A172 (cell line): Measurements from ENCODE around the gene PTGS2. TPM values are rescaled to one million over a fixed set of nuclear protein-coding genes. Genes with fewer than 3 reads are reported as not detected.
"Not testable (repeated sequence)": the region's sequence is repeated elsewhere in the genome, so short reads cannot be mapped to it uniquely, and the experiment has no call there.

Experiments used
- DNase-seq: peaks from one replicate; pipeline ENCODE4 v3.0.0-alpha.2; 2015; ENCODE audit warnings: low spot score
- total RNA-seq: library from RNA; depleted of rRNA; stranded (reverse); fragments of >200 nt; shearing (Covaris generic); gene quantifications from 2 replicates; pipeline ENCODE4 v1.2.3, GENCODE V29; 2014

The PTGS2 gene
- total RNA-seq, 1 experiment from 2014 or later, result not detected

GRCh38 chr1:186670297-186671135 is 9.7 kb downstream of the PTGS2 start:
- DNase-seq, result no peak

GRCh38 chr1:186669784-186670183 is 10.4 kb downstream of the PTGS2 start:
- not testable (repeated sequence) for DNase-seq

GRCh38 chr1:186664217-186664616 is 16.0 kb downstream of the PTGS2 start:
- DNase-seq, result not testable (repeated sequence)

GRCh38 chr1:186662752-186663151 is 17.5 kb downstream of the PTGS2 start:
- no peak for DNase-seq

GRCh38 chr1:186659890-186660341 is 20.3 kb downstream of the PTGS2 start:
- DNase-seq, result no peak

GRCh38 chr1:186658999-186659398 is 21.2 kb downstream of the PTGS2 start:
- DNase-seq, result no peak

GRCh38 chr1:186657481-186657880 is 22.7 kb downstream of the PTGS2 start:
- no peak for DNase-seq

GRCh38 chr1:186655876-186656275 is 24.3 kb downstream of the PTGS2 start:
- no peak for DNase-seq

GRCh38 chr1:186654741-186655140 is 25.5 kb downstream of the PTGS2 start:
- DNase-seq, result no peak

GRCh38 chr1:186653312-186653711 is 26.9 kb downstream of the PTGS2 start:
- no peak for DNase-seq

GRCh38 chr1:186648613-186649012 is 31.6 kb downstream of the PTGS2 start:
- no peak for DNase-seq

GRCh38 chr1:186647985-186648384 is 32.2 kb downstream of the PTGS2 start:
- DNase-seq, result not testable (repeated sequence)

GRCh38 chr1:186643614-186644013 is 36.6 kb downstream of the PTGS2 start:
- peak; percentile 16 for DNase-seq

- DNase-seq, result not testable (repeated sequence)
These were observed 42.7 kb downstream of the PTGS2 start for GRCh38 chr1:186637567-186637966.

- no peak for DNase-seq
These were observed 43.4 kb downstream of the PTGS2 start for GRCh38 chr1:186636786-186637185.

GRCh38 chr1:186634511-186634910 is 45.7 kb downstream of the PTGS2 start:
- DNase-seq, result no peak

GRCh38 chr1:186633116-186633515 is 47.1 kb downstream of the PTGS2 start:
- no peak for DNase-seq

- DNase-seq, result no peak
These were observed 50.9 kb downstream of the PTGS2 start for GRCh38 chr1:186629341-186629740.

- no peak for DNase-seq
These were observed 51.3 kb downstream of the PTGS2 start for GRCh38 chr1:186628910-186629309.

GRCh38 chr1:186627019-186627418 is 53.2 kb downstream of the PTGS2 start:
- no peak for DNase-seq

- DNase-seq, result no peak
These were observed 53.8 kb downstream of the PTGS2 start for GRCh38 chr1:186626356-186626932.

GRCh38 chr1:186623551-186623950 is 56.7 kb downstream of the PTGS2 start:
- no peak for DNase-seq
